Measurements from ENCODE around the gene CFAP65. TPM values are rescaled to one million over a fixed set of nuclear protein-coding genes. Genes with fewer than 3 reads are reported as not detected.

CFAP65 gene
- total RNA-seq, 1 donor from 2014 or later, result 7.6 TPM

GRCh38 chr2:219022041-219022440 lies 19.3 kb downstream of the CFAP65 start:
- Histone ChIP-seq H3K27ac (no peak overlapping the region), H3K27me3 (ENCODE audit: low read depth) (no peaks in the 10 kb centered on the region), H3K9me3 (no peaks in the 10 kb centered on the region), H3K4me1 (no peaks in the 10 kb centered on the region), H3K4me3 (no peak overlapping the region), H3K36me3 (no peaks in the 10 kb centered on the region)
- intact Hi-C loops (cut with DNase I), result no loop called here
- DNase-seq (no peak), ATAC-seq (no peak)
- TF ChIP-seq, protein P1, sequence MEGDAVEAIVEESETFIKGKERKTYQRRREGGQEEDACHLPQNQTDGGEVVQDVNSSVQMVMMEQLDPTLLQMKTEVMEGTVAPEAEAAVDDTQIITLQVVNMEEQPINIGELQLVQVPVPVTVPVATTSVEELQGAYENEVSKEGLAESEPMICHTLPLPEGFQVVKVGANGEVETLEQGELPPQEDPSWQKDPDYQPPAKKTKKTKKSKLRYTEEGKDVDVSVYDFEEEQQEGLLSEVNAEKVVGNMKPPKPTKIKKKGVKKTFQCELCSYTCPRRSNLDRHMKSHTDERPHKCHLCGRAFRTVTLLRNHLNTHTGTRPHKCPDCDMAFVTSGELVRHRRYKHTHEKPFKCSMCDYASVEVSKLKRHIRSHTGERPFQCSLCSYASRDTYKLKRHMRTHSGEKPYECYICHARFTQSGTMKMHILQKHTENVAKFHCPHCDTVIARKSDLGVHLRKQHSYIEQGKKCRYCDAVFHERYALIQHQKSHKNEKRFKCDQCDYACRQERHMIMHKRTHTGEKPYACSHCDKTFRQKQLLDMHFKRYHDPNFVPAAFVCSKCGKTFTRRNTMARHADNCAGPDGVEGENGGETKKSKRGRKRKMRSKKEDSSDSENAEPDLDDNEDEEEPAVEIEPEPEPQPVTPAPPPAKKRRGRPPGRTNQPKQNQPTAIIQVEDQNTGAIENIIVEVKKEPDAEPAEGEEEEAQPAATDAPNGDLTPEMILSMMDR (IDR thresholded peaks at IDR 0.05), result no peak

DNA sequence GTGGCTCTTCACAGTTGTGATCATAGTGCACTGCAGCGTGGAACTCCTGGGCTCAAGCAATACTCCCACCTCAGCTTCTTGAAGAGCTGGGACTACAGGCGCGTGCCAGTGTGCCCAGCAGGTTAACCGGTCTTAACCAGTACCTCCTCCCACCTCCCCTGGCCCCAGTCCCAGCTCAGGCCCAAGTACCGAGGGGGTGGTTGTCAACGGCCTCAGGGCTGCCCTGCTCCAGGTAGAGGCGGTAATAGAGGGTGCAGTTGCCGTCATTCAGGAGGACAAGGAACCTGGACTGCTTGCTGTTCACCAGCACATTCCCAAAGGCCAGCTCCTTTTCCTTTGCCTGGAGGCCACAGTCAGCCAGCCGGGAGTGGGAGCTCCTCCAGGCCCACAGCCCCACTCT lies 19.7 kb downstream of the CFAP65 start:
- intact Hi-C loops (cut with DNase I), result no loop called here
- no peak overlapping the region for H3K27ac ChIP-seq
- H3K36me3 ChIP-seq, result no peaks in the 10 kb centered on the region
- DNase-seq (no peak), ATAC-seq (peak; percentile 45 to 64)
- H3K27me3 ChIP-seq (ENCODE audit: low read depth), result no peaks in the 10 kb centered on the region
- H3K4me3 ChIP-seq, result no peak overlapping the region
- H3K9me3 ChIP-seq, result no peaks in the 10 kb centered on the region
- TF ChIP-seq, protein P1 (IDR thresholded peaks at IDR 0.05), result no peak
- H3K4me1 ChIP-seq, result no peaks in the 10 kb centered on the region

- no peaks in the 10 kb centered on the region for H3K9me3 ChIP-seq
- TF ChIP-seq, protein P1 (IDR thresholded peaks at IDR 0.05), result no peak
- no peak overlapping the region for H3K27ac ChIP-seq
- H3K36me3 ChIP-seq, result no peaks in the 10 kb centered on the region
- no peaks in the 10 kb centered on the region for H3K27me3 ChIP-seq (ENCODE audit: low read depth)
- intact Hi-C loops (cut with DNase I), result no loop called here
- H3K4me1 ChIP-seq, result no peaks in the 10 kb centered on the region
- no peak overlapping the region for H3K4me3 ChIP-seq
- ATAC-seq, result peak in 1 of 2 donors; percentile 19
- DNase-seq, result no peak
Measured at GRCh38 chr2:219020604-219021365, 20.5 kb downstream of the CFAP65 start.

GRCh38 chr2:219019436-219019835 lies 21.9 kb downstream of the CFAP65 start:
- ATAC-seq, result no peak
- no peak overlapping the region for H3K4me3 ChIP-seq
- intact Hi-C loops (cut with DNase I), result no loop called here
- H3K4me1 ChIP-seq, result no peaks in the 10 kb centered on the region
- peak; percentile 33 for DNase-seq
- H3K9me3 ChIP-seq, result no peaks in the 10 kb centered on the region
- H3K27ac ChIP-seq, result no peak overlapping the region
- no peaks in the 10 kb centered on the region for H3K27me3 ChIP-seq (ENCODE audit: low read depth)
- H3K36me3 ChIP-seq, result no peaks in the 10 kb centered on the region
- TF ChIP-seq, protein P1 (IDR thresholded peaks at IDR 0.05), result no peak

- Histone ChIP-seq H3K36me3 (no peaks in the 10 kb centered on the region), H3K27me3 (ENCODE audit: low read depth) (no peaks in the 10 kb centered on the region), H3K4me3 (no peak overlapping the region), H3K4me1 (no peaks in the 10 kb centered on the region), H3K27ac (no peak overlapping the region), H3K9me3 (no peaks in the 10 kb centered on the region)
- ATAC-seq (no peak), DNase-seq (peak; percentile 28)
- intact Hi-C loops (cut with DNase I), result no loop called here
- TF ChIP-seq, protein P1 (IDR thresholded peaks at IDR 0.05), result no peak
Measured at GRCh38 chr2:219018726-219019125, 22.6 kb downstream of the CFAP65 start.

Measured in lower lobe of right lung (tissue), 2 donors.